SK-N-SH treated with all-trans-retinoic acid at 6 μM for 48 hours (cell line): ENCODE results near the gene EXOSC1.
"Not testable (repeated sequence)": the region's sequence is repeated elsewhere in the genome, so short reads cannot be mapped to it uniquely, and the experiment has no call there.

Experiments used
- ATAC-seq: fragments of 200-7000 bp; cut with Tn5 transposase; 3 replicates; pipeline ENCODE4 v1.9.1; 2020; ENCODE audit warnings: mild to moderate bottlenecking, moderate library complexity
- ARNTL ChIP-seq: fragments of 450-650 bp; formaldehyde crosslinking; IDR thresholded peaks from 2 replicates; pipeline ENCODE4 v1.5.0; 2020; ENCODE audit warnings: low read depth, mild to moderate bottlenecking, moderate library complexity, borderline replicate concordance
- BACH2 ChIP-seq: fragments of 250-450 bp; sonication (Bioruptor Pico); IDR thresholded peaks from 2 replicates; pipeline ENCODE4 v1.9.0; 2021; ENCODE audit warnings: mild to moderate bottlenecking, borderline replicate concordance
- CREB5 ChIP-seq: fragments of 250-450 bp; sonication (Bioruptor Pico); IDR thresholded peaks from 2 replicates; pipeline ENCODE4 v1.5.1; 2020; ENCODE audit warnings: low read depth, mild to moderate bottlenecking, moderate library complexity
- CSDC2 ChIP-seq: fragments of 250-450 bp; sonication (Bioruptor Pico); IDR thresholded peaks from 2 replicates; pipeline ENCODE4 v1.5.0; 2020; ENCODE audit warnings: mild to moderate bottlenecking, moderate library complexity
- CSRNP3 ChIP-seq: fragments of 250-450 bp; sonication (Bioruptor Pico); IDR thresholded peaks from 2 replicates; pipeline ENCODE4 v1.5.1; 2021; ENCODE audit warnings: mild to moderate bottlenecking, moderate library complexity
- ESRRG ChIP-seq: fragments of 250-450 bp; sonication (Bioruptor Pico); IDR thresholded peaks from 2 replicates; pipeline ENCODE4 v1.6.1; 2021; ENCODE audit warnings: mild to moderate bottlenecking
- ISL1 ChIP-seq: fragments of 250-450 bp; sonication (Bioruptor Pico); IDR thresholded peaks from 2 replicates; pipeline ENCODE4 v2.1.2; 2022; ENCODE audit warnings: mild to moderate bottlenecking, moderate library complexity
- OSR1 ChIP-seq: fragments of 250-450 bp; sonication (Bioruptor Pico); IDR thresholded peaks from 2 replicates; pipeline ENCODE4 v1.8.0; 2022; ENCODE audit warnings: moderate library complexity, mild to moderate bottlenecking, inconsistent platforms
- PATZ1 ChIP-seq: fragments of 250-450 bp; sonication (Bioruptor Pico); IDR thresholded peaks from 2 replicates; pipeline ENCODE4 v1.8.0; 2020; ENCODE audit warnings: mild to moderate bottlenecking, moderate library complexity, borderline replicate concordance
- POU6F1 ChIP-seq: fragments of 250-450 bp; sonication (Bioruptor Pico); IDR thresholded peaks from 2 replicates; pipeline ENCODE4 v1.8.0; 2021; ENCODE audit warnings: low read depth, mild to moderate bottlenecking, moderate library complexity, borderline replicate concordance
- PPARA ChIP-seq: fragments of 250-450 bp; sonication (Bioruptor Pico); IDR thresholded peaks from 2 replicates; pipeline ENCODE4 v1.5.0; 2020; ENCODE audit warnings: mild to moderate bottlenecking, borderline replicate concordance
- RARB ChIP-seq: fragments of 250-450 bp; sonication (Bioruptor Pico); IDR thresholded peaks from 2 replicates; pipeline ENCODE4 v1.8.0; 2021; ENCODE audit warnings: mild to moderate bottlenecking, moderate library complexity
- SNAI2 ChIP-seq: fragments of 250-450 bp; sonication (Bioruptor Pico); IDR thresholded peaks from 2 replicates; pipeline ENCODE4 v1.5.0; 2020; ENCODE audit warnings: mild to moderate bottlenecking, moderate library complexity
- TCF4 ChIP-seq: fragments of 250-450 bp; sonication (Bioruptor Pico); IDR thresholded peaks from 2 replicates; pipeline ENCODE4 v1.8.0; 2021; ENCODE audit warnings: mild to moderate bottlenecking, moderate library complexity, borderline replicate concordance
- TOX ChIP-seq: fragments of 250-450 bp; sonication (Bioruptor Pico); IDR thresholded peaks from 2 replicates; pipeline ENCODE4 v1.8.0; 2021; ENCODE audit warnings: mild to moderate bottlenecking, moderate library complexity, borderline replicate concordance
- TSHZ2 ChIP-seq: fragments of 250-450 bp; sonication (Bioruptor Pico); IDR thresholded peaks from 2 replicates; pipeline ENCODE4 v1.5.0; 2020; ENCODE audit warnings: mild to moderate bottlenecking, moderate library complexity
- ZFP3 ChIP-seq: fragments of 250-450 bp; sonication (Bioruptor Pico); IDR thresholded peaks from 2 replicates; pipeline ENCODE4 v1.5.0; 2020; ENCODE audit warnings: mild to moderate bottlenecking, moderate library complexity
- ZFP30 ChIP-seq: fragments of 450-650 bp; formaldehyde crosslinking; IDR thresholded peaks from 2 replicates; pipeline ENCODE4 v1.5.0; 2022; ENCODE audit warnings: mild to moderate bottlenecking, moderate library complexity
- ZNF565 ChIP-seq: fragments of 450-650 bp; formaldehyde crosslinking; conservative IDR thresholded peaks from 2 replicates; pipeline ENCODE4 v1.5.0; 2020; ENCODE audit warnings: low read depth, mild to moderate bottlenecking, moderate library complexity
- ZNF70 ChIP-seq: fragments of 450-650 bp; formaldehyde crosslinking; IDR thresholded peaks from 2 replicates; pipeline ENCODE4 v1.5.0; 2020; ENCODE audit warnings: mild to moderate bottlenecking, moderate library complexity
- ZNF8 ChIP-seq: fragments of 450-650 bp; formaldehyde crosslinking; IDR thresholded peaks from 2 replicates; pipeline ENCODE4 v1.5.0; 2020; ENCODE audit warnings: mild to moderate bottlenecking, moderate library complexity

The EXOSC1 gene

GRCh38 chr10:97411406-97411805 is 34.4 kb downstream of the EXOSC1 start (continued):
- TF ChIP-seq PATZ1 (CRISPR knock-in tag) (no peak), ESRRG (CRISPR knock-in tag) (no peak), OSR1 (CRISPR knock-in tag) (no peak), ISL1 (CRISPR knock-in tag) (no peak)

- TF ChIP-seq CREB5 (CRISPR knock-in tag) (no peak), ZNF8 (CRISPR knock-in tag) (no peak), PPARA (CRISPR knock-in tag) (no peak), ISL1 (CRISPR knock-in tag) (no peak), ZFP3 (CRISPR knock-in tag) (no peak), ZNF70 (CRISPR knock-in tag) (no peak), TCF4 (CRISPR knock-in tag) (no peak), TOX (CRISPR knock-in tag) (no peak), SNAI2 (CRISPR knock-in tag) (no peak), OSR1 (CRISPR knock-in tag) (no peak), BACH2 (no peak), CSRNP3 (CRISPR knock-in tag) (no peak), ESRRG (CRISPR knock-in tag) (no peak)
- no peak for ATAC-seq
These were observed 37.3 kb downstream of the EXOSC1 start for GRCh38 chr10:97408496-97408992.

GRCh38 chr10:97407952-97408248 is 37.9 kb downstream of the EXOSC1 start:
- TF ChIP-seq ZFP30 (CRISPR knock-in tag) (no peak), BACH2 (no peak), CSRNP3 (CRISPR knock-in tag) (no peak), CSDC2 (CRISPR knock-in tag) (no peak), TCF4 (CRISPR knock-in tag) (no peak), SNAI2 (CRISPR knock-in tag) (no peak)
- no peak for ATAC-seq

- peak; percentile 98 for ATAC-seq
- no peak for TF ChIP-seq ESRRG (CRISPR knock-in tag)
- no peak for TF ChIP-seq POU6F1
- TF ChIP-seq RARB (CRISPR knock-in tag): no peak
- no peak for TF ChIP-seq ARNTL
- no peak for TF ChIP-seq TSHZ2 (CRISPR knock-in tag)
- TF ChIP-seq ZNF70 (CRISPR knock-in tag): no peak
- no peak for TF ChIP-seq TCF4 (CRISPR knock-in tag)
- TF ChIP-seq CSRNP3 (CRISPR knock-in tag): no peak
- no peak for TF ChIP-seq TOX (CRISPR knock-in tag)
- no peak for TF ChIP-seq CSDC2 (CRISPR knock-in tag)
- no peak for TF ChIP-seq SNAI2 (CRISPR knock-in tag)
- TF ChIP-seq ISL1 (CRISPR knock-in tag): no peak
- TF ChIP-seq ZNF565 (CRISPR knock-in tag): no peak
These were observed 38.4 kb downstream of the EXOSC1 start for GRCh38 chr10:97407211-97407951.

GRCh38 chr10:97406483-97406882 is 39.3 kb downstream of the EXOSC1 start:
- not testable (repeated sequence) for ATAC-seq
